SK-N-MC (cell line): ENCODE results near the gene ANKS1B.

ENCODE experiments used
- EZH2 ChIP-seq: fragments of 200-600 bp; sonication (generic); IDR thresholded peaks from one replicate; pipeline ENCODE4 v1.6.1; 2017; ENCODE audit warnings: antibody characterized with exemption
- FOXP2 ChIP-seq: optimal IDR thresholded peaks from 2 replicates; pipeline ENCODE3; 2011; ENCODE audit warnings: mild to moderate bottlenecking, moderate library complexity; ENCODE audit not compliant: insufficient read depth; ENCODE audit errors: extremely low read length, control extremely low read depth
- POLR2AphosphoS5 ChIP-seq: IDR thresholded peaks from 2 replicates; pipeline ENCODE4 v1.6.1; 2012; ENCODE audit warnings: mild to moderate bottlenecking, low read depth, low read length, borderline replicate concordance

- no peak for TF ChIP-seq POLR2AphosphoS5
- no peak for TF ChIP-seq EZH2
- TF ChIP-seq FOXP2: no peak
These were observed 594.0 kb downstream of the ANKS1B start for GRCh38 chr12:99390707-99391106.
